ENCODE data around the gene FIGN. TPM values are rescaled to one million over a fixed set of nuclear protein-coding genes. Genes with fewer than 3 reads are reported as not detected.

The FIGN gene
- total and polyA plus RNA-seq, 2 donors (not counting 3 experiments of a cell fraction or from before 2014, with no cell fraction given) = 1.8 to 8.1 TPM

DNA sequence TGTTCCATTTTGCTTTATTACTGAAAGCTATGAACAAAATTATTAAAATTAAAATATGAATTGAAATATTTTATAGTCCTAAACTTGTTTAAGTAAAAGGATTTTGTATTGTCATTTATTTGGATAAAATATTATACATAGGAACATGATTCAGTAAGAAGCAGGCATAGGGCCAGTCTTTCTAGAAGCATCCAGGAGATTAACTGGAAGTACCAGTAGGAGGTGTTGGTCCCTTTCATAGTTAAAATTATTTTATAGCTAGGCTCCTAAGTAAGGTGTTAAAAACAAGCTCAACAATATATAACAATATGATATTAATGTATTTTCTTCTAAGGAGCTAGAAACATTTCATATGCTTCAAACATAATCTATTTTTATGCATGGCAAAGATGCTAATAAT is 43.7 kb downstream of the FIGN start:
- TF ChIP-seq, protein P1, sequence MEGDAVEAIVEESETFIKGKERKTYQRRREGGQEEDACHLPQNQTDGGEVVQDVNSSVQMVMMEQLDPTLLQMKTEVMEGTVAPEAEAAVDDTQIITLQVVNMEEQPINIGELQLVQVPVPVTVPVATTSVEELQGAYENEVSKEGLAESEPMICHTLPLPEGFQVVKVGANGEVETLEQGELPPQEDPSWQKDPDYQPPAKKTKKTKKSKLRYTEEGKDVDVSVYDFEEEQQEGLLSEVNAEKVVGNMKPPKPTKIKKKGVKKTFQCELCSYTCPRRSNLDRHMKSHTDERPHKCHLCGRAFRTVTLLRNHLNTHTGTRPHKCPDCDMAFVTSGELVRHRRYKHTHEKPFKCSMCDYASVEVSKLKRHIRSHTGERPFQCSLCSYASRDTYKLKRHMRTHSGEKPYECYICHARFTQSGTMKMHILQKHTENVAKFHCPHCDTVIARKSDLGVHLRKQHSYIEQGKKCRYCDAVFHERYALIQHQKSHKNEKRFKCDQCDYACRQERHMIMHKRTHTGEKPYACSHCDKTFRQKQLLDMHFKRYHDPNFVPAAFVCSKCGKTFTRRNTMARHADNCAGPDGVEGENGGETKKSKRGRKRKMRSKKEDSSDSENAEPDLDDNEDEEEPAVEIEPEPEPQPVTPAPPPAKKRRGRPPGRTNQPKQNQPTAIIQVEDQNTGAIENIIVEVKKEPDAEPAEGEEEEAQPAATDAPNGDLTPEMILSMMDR (IDR thresholded peaks at IDR 0.05; ENCODE audit: extremely low read depth in 1 of 2, insufficient read depth in 1 of 2, low read depth in 1 of 2, low read length in 2 of 2) = no peak
- no peak for TF ChIP-seq POLR2A (IDR thresholded peaks at IDR 0.05; ENCODE audit: low read depth, low read length)
- no peak for TF ChIP-seq FOS (IDR thresholded peaks at IDR 0.05; ENCODE audit: borderline replicate concordance, insufficient read depth, low read length)
- no peak for TF ChIP-seq JUN (IDR thresholded peaks at IDR 0.05; ENCODE audit: borderline replicate concordance, insufficient read depth, insufficient read length, low read depth)
- TF ChIP-seq MYC (IDR thresholded peaks at IDR 0.05; ENCODE audit: low read depth, low read length) = no peak
- no peak for TF ChIP-seq GATA2 (IDR thresholded peaks at IDR 0.05; ENCODE audit: insufficient read depth, insufficient read length, low read depth, low read length)
- TF ChIP-seq POLR2AphosphoS5 (IDR thresholded peaks at IDR 0.05; ENCODE audit: insufficient read depth, low read depth, low read length) = no peak
- no peak for TF ChIP-seq EZH2 (IDR thresholded peaks at IDR 0.05; ENCODE audit: borderline replicate concordance, low read depth, low read length, severe bottlenecking)
- TF ChIP-seq, protein P2, sequence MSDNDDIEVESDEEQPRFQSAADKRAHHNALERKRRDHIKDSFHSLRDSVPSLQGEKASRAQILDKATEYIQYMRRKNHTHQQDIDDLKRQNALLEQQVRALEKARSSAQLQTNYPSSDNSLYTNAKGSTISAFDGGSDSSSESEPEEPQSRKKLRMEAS (IDR thresholded peaks at IDR 0.05; ENCODE audit: insufficient read depth, insufficient read length) = no peak
- FAIRE-seq (no peak), DNase-seq (ENCODE audit: low read depth, low spot score) (no peak)
- H3K4me2 ChIP-seq (ENCODE audit: insufficient read depth, low read length) = no peak overlapping the region
- no peak overlapping the region for H3K4me3 ChIP-seq (replicated peaks in 1 of 3; ENCODE audit: insufficient read depth in 1 of 3, low read depth in 1 of 3, low read length in 3 of 3)
- CTCF ChIA-PET = interaction anchor here (0.6 to 1.9 kb wide), 8 partner anchors 9 to 740 kb away, joined by 3 to 7 read pairs (median 4); no protein-coding TSS in a partner anchor
- H3K9me1 ChIP-seq (replicated peaks; ENCODE audit: control insufficient read depth, extremely low read depth, insufficient read depth, low read length) = no peaks in the 10 kb centered on the region
- intact Hi-C loops (cut with micrococcal nuclease) = no loop called here
- POLR2A ChIA-PET = interaction anchor here (0.6 kb wide), 1 partner anchor 22 kb away, joined by 3 read pairs; no protein-coding TSS in a partner anchor
- H3K36me3 ChIP-seq (ENCODE audit: control insufficient read depth in 2 of 2, extremely low read depth in 1 of 2, insufficient read depth in 2 of 2, low read length in 2 of 2) = no peaks in the 10 kb centered on the region
- dilution Hi-C loops (cut with MboI; ENCODE audit: extremely low pct_ligation_motif_present, low sequenced_read_pairs) = no loop called here
- H3K9ac ChIP-seq (replicated peaks; ENCODE audit: extremely low read depth, insufficient read depth, low read length) = no peak overlapping the region
- no peaks in the 10 kb centered on the region for H3K27me3 ChIP-seq (ENCODE audit: control insufficient read depth in 2 of 2, insufficient read depth in 2 of 2, low read length in 2 of 2)
- H2AFZ ChIP-seq (ENCODE audit: low read depth, low read length) = no peak overlapping the region
- no TSS peak for BruUV-seq (replicated peaks)
- H3K79me2 ChIP-seq (ENCODE audit: control insufficient read depth, insufficient read depth, low read length) = no peaks in the 10 kb centered on the region
- no peaks in the 10 kb centered on the region for H4K20me1 ChIP-seq (replicated peaks; ENCODE audit: control insufficient read depth, extremely low read depth, insufficient read depth, low read length)
- H3K4me1 ChIP-seq (ENCODE audit: control insufficient read depth, extremely low read depth, insufficient read depth, low read length) = no peaks in the 10 kb centered on the region
- no peaks in the 10 kb centered on the region for H3K9me3 ChIP-seq (replicated peaks; ENCODE audit: control insufficient read depth, insufficient read depth, low read length)
- no peak overlapping the region for H3K27ac ChIP-seq (ENCODE audit: insufficient read depth, low read depth, low read length)
